GM13976 (cell line): ENCODE measurements around the gene ZNF214.
"Not testable (repeated sequence)": the region's sequence is repeated elsewhere in the genome, so short reads cannot be mapped to it uniquely, and the experiment has no call there.

Experiments
- DNase-seq: peaks from one replicate; pipeline ENCODE4 v3.0.0; 2012; ENCODE audit warnings: low spot score
- in situ Hi-C: fragments of 300-500 bp; cut with MboI; formaldehyde crosslinking; loops from one replicate; pipeline ENCODE4 v1.12.0; 2022; ENCODE audit warnings: low sequenced_read_pairs, mixed read lengths, inconsistent platforms; ENCODE audit not compliant: unreplicated experiment
- TF ChIP-seq, protein P1 (sequence below): IDR thresholded peaks from 2 replicates; pipeline ENCODE4 v1.5.1; 2012; ENCODE audit warnings: borderline replicate concordance, mild to moderate bottlenecking; ENCODE audit not compliant: insufficient read depth; ENCODE audit errors: extremely low read depth, missing control alignments, control extremely low read depth

Gene ZNF214

DNA sequence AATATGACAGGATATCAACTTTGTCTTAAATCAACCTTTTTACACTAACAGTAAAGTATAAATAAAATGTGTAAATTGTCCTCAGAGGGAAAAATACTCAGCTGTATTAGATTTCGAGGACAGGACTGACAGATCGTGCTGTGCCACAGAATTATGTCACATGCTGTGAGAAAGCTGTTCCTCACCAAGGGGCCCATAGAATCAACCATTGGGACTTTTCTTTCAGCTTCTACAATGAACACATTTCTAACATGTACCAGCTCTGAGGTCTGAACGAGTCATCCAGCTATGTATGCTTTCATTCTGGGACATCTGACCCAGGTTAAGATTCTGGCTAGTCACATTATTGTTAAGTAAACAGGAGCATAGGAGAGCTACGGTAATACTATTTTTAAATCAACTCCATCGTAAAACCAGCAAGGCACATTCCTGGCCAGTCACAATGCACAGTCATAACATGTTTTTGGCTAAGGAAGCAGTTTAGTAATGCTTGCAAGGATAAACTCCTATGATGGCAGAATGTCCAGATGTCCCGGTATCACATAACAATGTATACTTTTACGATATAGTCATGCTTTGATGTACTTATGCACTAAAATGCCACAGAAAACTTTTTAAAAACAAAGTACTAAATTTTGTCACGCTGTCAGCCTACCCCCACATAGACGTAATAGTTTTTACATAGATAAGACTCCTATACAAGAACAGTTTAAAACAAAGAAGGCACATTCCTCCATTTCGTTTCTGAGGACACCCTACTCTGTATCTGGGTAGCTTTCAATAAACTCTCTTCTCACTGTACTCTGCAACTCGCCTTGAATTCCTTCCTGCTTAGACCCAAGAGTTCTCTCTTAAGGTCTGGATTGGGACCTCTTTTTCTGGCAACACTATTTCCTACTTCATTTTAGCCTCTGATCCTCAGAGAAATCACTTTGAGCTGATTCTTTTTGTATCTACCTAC is 27.4 kb downstream of the ZNF214 start:
- in situ Hi-C loops: no loop called here
- TF ChIP-seq, protein P1, sequence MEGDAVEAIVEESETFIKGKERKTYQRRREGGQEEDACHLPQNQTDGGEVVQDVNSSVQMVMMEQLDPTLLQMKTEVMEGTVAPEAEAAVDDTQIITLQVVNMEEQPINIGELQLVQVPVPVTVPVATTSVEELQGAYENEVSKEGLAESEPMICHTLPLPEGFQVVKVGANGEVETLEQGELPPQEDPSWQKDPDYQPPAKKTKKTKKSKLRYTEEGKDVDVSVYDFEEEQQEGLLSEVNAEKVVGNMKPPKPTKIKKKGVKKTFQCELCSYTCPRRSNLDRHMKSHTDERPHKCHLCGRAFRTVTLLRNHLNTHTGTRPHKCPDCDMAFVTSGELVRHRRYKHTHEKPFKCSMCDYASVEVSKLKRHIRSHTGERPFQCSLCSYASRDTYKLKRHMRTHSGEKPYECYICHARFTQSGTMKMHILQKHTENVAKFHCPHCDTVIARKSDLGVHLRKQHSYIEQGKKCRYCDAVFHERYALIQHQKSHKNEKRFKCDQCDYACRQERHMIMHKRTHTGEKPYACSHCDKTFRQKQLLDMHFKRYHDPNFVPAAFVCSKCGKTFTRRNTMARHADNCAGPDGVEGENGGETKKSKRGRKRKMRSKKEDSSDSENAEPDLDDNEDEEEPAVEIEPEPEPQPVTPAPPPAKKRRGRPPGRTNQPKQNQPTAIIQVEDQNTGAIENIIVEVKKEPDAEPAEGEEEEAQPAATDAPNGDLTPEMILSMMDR: no peak
- no peak for DNase-seq

DNA sequence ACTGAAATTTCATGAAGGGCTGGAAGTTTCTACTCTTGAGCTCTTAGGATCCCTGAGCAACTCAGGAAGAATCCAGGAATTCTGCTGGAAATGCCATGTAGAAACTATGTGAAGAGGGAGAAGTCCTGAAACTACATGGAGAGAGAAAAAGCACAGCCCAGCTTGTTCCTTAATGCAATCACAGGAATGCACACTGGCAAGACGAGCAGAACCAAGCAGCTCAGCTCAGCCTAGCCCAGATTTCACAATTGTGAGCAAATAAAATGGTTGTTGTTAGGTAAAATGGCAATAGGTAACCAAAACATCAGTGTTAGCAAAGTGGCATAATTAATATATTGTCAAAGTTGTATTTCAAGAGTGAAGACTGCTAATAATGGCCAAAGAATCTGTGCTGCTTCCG is 28.1 kb downstream of the ZNF214 start:
- in situ Hi-C loops: no loop called here
- DNase-seq: no peak
- TF ChIP-seq, protein P1: no peak

DNA sequence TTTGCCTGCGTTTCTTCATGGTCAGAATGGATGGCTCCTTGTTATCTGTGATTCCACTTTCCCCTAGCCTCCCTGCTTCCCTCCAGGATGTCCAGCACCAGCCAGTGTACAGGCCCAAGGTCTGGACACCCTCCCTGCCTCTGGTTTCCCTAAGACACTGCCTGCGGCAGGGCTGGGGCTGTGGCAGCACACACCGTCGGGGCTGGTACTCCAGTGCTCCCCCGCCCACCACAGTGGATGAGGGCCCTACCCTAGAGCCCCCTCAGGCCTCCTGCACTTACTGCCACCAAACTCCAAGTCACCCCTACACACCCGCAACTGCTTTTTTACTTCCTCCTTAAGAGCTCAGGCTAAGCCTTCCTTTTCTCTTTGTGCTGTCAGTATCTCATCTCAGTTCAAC is 28.9 kb downstream of the ZNF214 start:
- TF ChIP-seq, protein P1: no peak
- no peak for DNase-seq
- in situ Hi-C loops: no loop called here

DNA sequence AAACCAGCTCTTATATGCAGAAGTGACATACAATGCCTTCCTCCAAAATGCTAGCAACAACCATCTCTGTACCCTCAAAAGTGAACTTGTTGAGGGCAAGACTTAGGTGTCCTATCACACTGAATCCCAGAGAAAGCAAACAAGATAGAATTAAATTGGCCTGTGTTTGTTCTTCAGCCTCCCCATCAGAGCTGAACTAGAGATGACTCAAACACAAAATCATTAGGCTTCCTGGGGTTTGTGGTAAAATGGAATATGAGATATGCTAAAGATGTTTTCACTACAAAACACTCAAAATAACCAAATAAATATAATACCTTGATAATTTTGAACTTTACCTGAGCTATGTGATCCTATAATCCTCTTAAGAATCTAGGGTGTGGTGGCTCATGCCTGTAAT is 31.6 kb downstream of the ZNF214 start:
- DNase-seq: no peak
- in situ Hi-C loops: no loop called here
- TF ChIP-seq, protein P1: no peak

DNA sequence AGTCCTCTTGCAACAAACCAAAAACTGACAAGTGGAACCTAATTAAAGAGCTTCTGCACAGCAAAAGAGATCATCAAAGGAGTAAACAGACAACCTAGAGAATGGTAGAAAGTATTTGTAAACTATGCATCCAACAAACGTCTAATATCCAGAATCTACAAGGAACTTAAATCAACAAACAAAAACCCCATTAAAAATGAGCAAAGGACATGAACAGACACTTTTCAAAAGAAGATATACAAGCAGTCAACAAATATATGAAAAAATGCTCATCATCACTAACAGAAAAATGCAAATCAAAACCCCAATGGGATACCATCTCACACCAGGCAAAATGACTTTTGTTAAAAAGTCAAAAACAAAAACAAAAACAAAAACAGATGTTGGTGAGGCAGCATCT is 33.7 kb downstream of the ZNF214 start:
- DNase-seq: no peak
- TF ChIP-seq, protein P1: no peak
- in situ Hi-C loops: no loop called here

DNA sequence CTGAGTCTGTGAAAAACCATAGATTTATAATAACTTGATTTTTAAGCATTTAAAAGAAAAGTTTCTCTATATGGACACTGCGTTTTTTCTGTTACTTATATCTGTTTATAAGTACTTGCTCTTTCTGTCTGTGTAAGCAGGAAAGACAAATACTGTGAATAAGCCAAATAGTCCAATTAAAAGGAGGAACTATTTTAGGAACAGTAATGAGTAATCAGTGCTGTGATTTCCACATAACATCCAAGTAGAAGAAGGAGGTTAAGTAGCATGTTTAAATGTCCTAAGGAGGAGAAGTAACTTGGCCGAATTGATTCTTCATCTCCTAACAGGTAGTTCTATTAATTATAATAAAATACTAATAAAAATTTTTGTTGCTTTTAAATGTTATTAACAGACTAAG is 40.8 kb downstream of the ZNF214 start:
- DNase-seq: no peak
- in situ Hi-C loops: no loop called here
- TF ChIP-seq, protein P1: no peak

DNA sequence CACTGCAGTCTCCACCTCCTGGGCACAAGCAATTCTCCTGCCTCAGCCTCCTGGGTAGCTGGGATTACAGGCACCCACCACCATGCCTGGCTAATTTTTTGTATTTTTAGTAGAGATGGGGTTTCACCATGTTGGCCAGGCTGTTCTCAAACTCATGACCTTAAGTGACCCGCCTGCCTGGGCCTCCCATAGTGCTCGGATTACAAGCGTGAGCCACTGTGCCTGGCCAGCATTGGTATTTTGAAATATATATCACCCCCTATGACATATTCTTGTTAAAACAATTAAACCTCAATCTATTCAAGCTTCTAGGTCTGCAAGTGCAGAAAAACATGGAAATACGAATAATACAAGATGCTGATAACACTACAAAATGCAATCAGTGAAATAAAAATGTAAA is 50.3 kb downstream of the ZNF214 start:
- DNase-seq, in situ Hi-C loops: not testable (repeated sequence)
